K562 (cell line): ENCODE data around the gene C20orf96. TPM values are rescaled to one million over a fixed set of nuclear protein-coding genes. Genes with fewer than 3 reads are reported as not detected.
A peak's percentile ranks its signal among the peaks of the same experiment; 100 is the strongest.

Experiments
- ARID1B ChIP-seq: fragments of 450-650 bp; IDR thresholded peaks from 2 replicates; pipeline ENCODE4 v1.6.1; 2016; ENCODE audit warnings: antibody characterized with exemption, mild to moderate bottlenecking, inconsistent platforms
- CXXC5 ChIP-seq: fragments of 250-450 bp; sonication (Bioruptor Pico); IDR thresholded peaks from 2 replicates; pipeline ENCODE4 v1.8.0; 2022; ENCODE audit warnings: inconsistent platforms, mild to moderate bottlenecking, moderate library complexity
- E2F6 ChIP-seq, 2 experiments: IDR thresholded peaks; 2 replicates each; pipeline ENCODE4 v1.6.1; 2011; ENCODE audit warnings: borderline replicate concordance in 1 of 2, control low read depth in 1 of 2, low read depth in 1 of 2, low read length in 1 of 2, mild to moderate bottlenecking in 1 of 2, mixed read lengths in 1 of 2, moderate library complexity in 1 of 2; ENCODE audit not compliant: insufficient read depth in 1 of 2, insufficient read length in 1 of 2, poor library complexity in 1 of 2, severe bottlenecking in 1 of 2; ENCODE audit errors: extremely low read depth in 1 of 2
- ESRRA ChIP-seq: fragments of 450-650 bp; IDR thresholded peaks from 2 replicates; pipeline ENCODE4 v1.6.1; 2014; ENCODE audit warnings: low read depth, mild to moderate bottlenecking, moderate library complexity, borderline replicate concordance
- EWSR1 ChIP-seq: fragments of 450-650 bp; IDR thresholded peaks from 2 replicates; pipeline ENCODE4 v1.6.1; 2018; ENCODE audit warnings: borderline replicate concordance, mild to moderate bottlenecking, low read depth, moderate library complexity; ENCODE audit not compliant: partially characterized antibody
- FOS ChIP-seq: IDR thresholded peaks from 3 replicates; pipeline ENCODE4 v1.6.1; 2011; ENCODE audit not compliant: insufficient read length; ENCODE audit errors: extremely low read depth
- GATA2 ChIP-seq: sonication (generic); formaldehyde crosslinking; IDR thresholded peaks from 2 replicates; pipeline ENCODE4 v1.4.0; 2020; ENCODE audit warnings: mild to moderate bottlenecking, missing genetic modification reagents
- MAX ChIP-seq: sonication (generic); formaldehyde crosslinking; IDR thresholded peaks from 2 replicates; pipeline ENCODE4 v1.9.0; 2022; ENCODE audit warnings: mild to moderate bottlenecking, missing genetic modification reagents
- MTF1 ChIP-seq: fragments of 250-450 bp; sonication (Bioruptor Pico); IDR thresholded peaks from 2 replicates; pipeline ENCODE4 v1.9.0; 2021; ENCODE audit warnings: moderate library complexity, mild to moderate bottlenecking, inconsistent platforms, borderline replicate concordance
- NR1H2 ChIP-seq: sonication (generic); formaldehyde crosslinking; IDR thresholded peaks from 2 replicates; pipeline ENCODE4 v1.4.0; 2020; ENCODE audit warnings: mild to moderate bottlenecking, missing genetic modification reagents
- POLR2AphosphoS2 ChIP-seq: IDR thresholded peaks from 2 replicates; pipeline ENCODE4 v1.6.1; 2012; ENCODE audit warnings: low read length, improper control_type of control experiment
- POLR2AphosphoS5 ChIP-seq: IDR thresholded peaks from 2 replicates; pipeline ENCODE4 v1.6.1; 2011; ENCODE audit warnings: mild to moderate bottlenecking, low read depth, low read length, moderate library complexity; ENCODE audit not compliant: control insufficient read depth, insufficient read depth
- TBP ChIP-seq: optimal IDR thresholded peaks from 2 replicates; pipeline ENCODE3; 2011; ENCODE audit warnings: low read depth, low read length, improper control_type of control experiment
- TFAP4 ChIP-seq: sonication (generic); formaldehyde crosslinking; IDR thresholded peaks from 2 replicates; pipeline ENCODE4 v1.8.0; 2022; ENCODE audit warnings: missing genetic modification reagents, mild to moderate bottlenecking, moderate library complexity, borderline replicate concordance
- USF1 ChIP-seq: sonication (generic); formaldehyde crosslinking; IDR thresholded peaks from 2 replicates; pipeline ENCODE4 v1.9.0; 2022; ENCODE audit warnings: mild to moderate bottlenecking, missing genetic modification reagents
- ZBTB34 ChIP-seq: fragments of 250-450 bp; sonication (Bioruptor Pico); IDR thresholded peaks from 2 replicates; pipeline ENCODE4 v1.8.0; 2021; ENCODE audit warnings: mild to moderate bottlenecking, moderate library complexity
- ZBTB8A ChIP-seq: fragments of 450-650 bp; IDR thresholded peaks from 2 replicates; pipeline ENCODE4 v1.6.1; 2018; ENCODE audit warnings: mild to moderate bottlenecking, moderate library complexity; ENCODE audit not compliant: partially characterized antibody
- ZHX1 ChIP-seq: fragments of 150-350 bp; conservative IDR thresholded peaks from 2 replicates; pipeline ENCODE4 v1.6.1; 2014; ENCODE audit warnings: low read length
- ZNF263 ChIP-seq: sonication (generic); formaldehyde crosslinking; IDR thresholded peaks from 2 replicates; pipeline ENCODE4 v1.8.0; 2022; ENCODE audit warnings: mild to moderate bottlenecking, missing genetic modification reagents, borderline replicate concordance
- polyA plus RNA-seq, 8 experiments: library from polyadenylated mRNA; depleted of rRNA in 4 of 8; stranded (reverse) in 5 of 8; unstranded in 3 of 8; fragments of >200 nt; fragmentation: Nextera tagmentation in 2 of 8; fragmentation: Illumina TruSeq in 1 of 8; extraction: Ambion mirVana in 2 of 8; extraction: Trizol in 1 of 8; gene quantifications; 2 replicates each; pipeline versions ENCODE4 v1.2.1 to v1.2.3, GENCODE V29; 2011 to 2014; ENCODE audit warnings: inconsistent platforms in 1 of 8, missing spikeins in 1 of 8
- total RNA-seq, 7 experiments: library from RNA; depleted of rRNA in 6 of 7; stranded (reverse); fragments of >200 nt in 6 of 7; fragmentation: Illumina TruSeq in 2 of 7; extraction: Trizol in 2 of 7; gene quantifications; 2 replicates each; pipeline versions ENCODE4 v1.2.1 to v1.2.3, GENCODE V29; 2011 to 2021; ENCODE audit warnings: low replicate concordance in 1 of 7

The C20orf96 gene
- total and polyA plus RNA-seq, 9 of the 15 experiments (the other 6 are each of a cell fraction or from before 2014, with no cell fraction given), result 1.7 to 11.7 (median 4.2) TPM

- TF ChIP-seq EWSR1 (no peak), ZBTB8A (no peak), FOS (no peak), TFAP4 (CRISPR knock-in tag) (peak; percentile 69; the same call in 1 of the 2 replicates), POLR2AphosphoS2 (peak; percentile 66; the same call in 1 of the 2 replicates), MAX (CRISPR knock-in tag) (peak; percentile 88), GATA2 (CRISPR knock-in tag) (no peak), CXXC5 (CRISPR knock-in tag) (peak; percentile 76), ZBTB34 (CRISPR knock-in tag) (no peak), ZHX1 (no peak), MTF1 (no peak), NR1H2 (CRISPR knock-in tag) (no peak), ZNF263 (CRISPR knock-in tag) (peak; percentile 72), ESRRA (no peak), USF1 (CRISPR knock-in tag) (no peak), TBP (peak; percentile 87), E2F6 (IDR thresholded peaks at IDR 0.05; ENCODE audit: borderline replicate concordance in 1 of 2, extremely low read depth in 1 of 2, insufficient read depth in 1 of 2, insufficient read length in 1 of 2, low read depth in 1 of 2, low read length in 1 of 2, poor library complexity in 1 of 2, severe bottlenecking in 1 of 2) (peak in 1 of 2 experiments; percentile 71), POLR2AphosphoS5 (peak; percentile 66), ARID1B (no peak)
These were observed 36.9 kb upstream of the C20orf96 start (continued) for GRCh38 chr20:327186-328026.
